ENCODE measurements around the gene ELOB. TPM values are rescaled to one million over a fixed set of nuclear protein-coding genes. Genes with fewer than 3 reads are reported as not detected.

The ELOB gene
- total and polyA plus RNA-seq, 2 of the 13 experiments (the other 11 are each of a cell fraction or from before 2014, with no cell fraction given) = 208 to 225 TPM

DNA sequence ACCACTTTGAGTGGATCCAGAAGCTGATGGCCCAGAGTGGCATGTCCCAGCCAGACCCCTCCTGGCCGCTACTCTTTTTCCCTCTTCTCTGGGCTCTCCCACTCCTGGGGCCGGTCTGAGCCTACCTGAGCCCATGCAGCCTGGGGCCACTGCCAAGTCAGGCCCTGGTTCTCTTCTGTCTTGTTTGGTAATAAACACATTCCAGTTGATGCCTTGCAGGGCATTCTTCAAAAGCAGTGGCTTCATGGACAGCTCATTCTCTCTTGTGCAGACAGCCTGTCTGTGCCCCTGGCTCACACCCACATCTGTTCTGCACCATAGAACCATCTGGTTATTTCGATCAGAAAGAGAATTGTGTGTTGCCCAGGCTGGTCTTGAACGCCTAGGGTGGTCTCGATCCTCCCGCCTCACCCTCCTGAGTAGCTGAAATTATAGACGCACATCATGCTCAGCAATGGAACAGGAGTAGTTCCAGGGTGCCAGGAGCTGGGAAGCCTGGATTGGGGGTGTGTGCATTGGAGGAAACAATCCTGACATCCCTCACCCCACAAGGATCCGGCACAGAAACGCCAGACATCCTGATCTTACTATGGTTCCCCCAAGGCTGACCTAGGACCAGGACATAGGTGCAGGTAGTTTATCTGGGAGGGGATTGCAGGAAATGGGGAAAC is 44.5 kb upstream of the ELOB start (continued):
- TF ChIP-seq, protein P1, sequence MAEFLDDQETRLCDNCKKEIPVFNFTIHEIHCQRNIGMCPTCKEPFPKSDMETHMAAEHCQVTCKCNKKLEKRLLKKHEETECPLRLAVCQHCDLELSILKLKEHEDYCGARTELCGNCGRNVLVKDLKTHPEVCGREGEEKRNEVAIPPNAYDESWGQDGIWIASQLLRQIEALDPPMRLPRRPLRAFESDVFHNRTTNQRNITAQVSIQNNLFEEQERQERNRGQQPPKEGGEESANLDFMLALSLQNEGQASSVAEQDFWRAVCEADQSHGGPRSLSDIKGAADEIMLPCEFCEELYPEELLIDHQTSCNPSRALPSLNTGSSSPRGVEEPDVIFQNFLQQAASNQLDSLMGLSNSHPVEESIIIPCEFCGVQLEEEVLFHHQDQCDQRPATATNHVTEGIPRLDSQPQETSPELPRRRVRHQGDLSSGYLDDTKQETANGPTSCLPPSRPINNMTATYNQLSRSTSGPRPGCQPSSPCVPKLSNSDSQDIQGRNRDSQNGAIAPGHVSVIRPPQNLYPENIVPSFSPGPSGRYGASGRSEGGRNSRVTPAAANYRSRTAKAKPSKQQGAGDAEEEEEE (CRISPR knock-in tag; IDR thresholded peaks at IDR 0.05; ENCODE audit: borderline replicate concordance) = no peak
- TF ChIP-seq MED13 (CRISPR knock-in tag; IDR thresholded peaks at IDR 0.05) (no peak), ZNF496 (CRISPR knock-in tag; IDR thresholded peaks at IDR 0.05; ENCODE audit: insufficient replicate concordance) (no peak)

DNA sequence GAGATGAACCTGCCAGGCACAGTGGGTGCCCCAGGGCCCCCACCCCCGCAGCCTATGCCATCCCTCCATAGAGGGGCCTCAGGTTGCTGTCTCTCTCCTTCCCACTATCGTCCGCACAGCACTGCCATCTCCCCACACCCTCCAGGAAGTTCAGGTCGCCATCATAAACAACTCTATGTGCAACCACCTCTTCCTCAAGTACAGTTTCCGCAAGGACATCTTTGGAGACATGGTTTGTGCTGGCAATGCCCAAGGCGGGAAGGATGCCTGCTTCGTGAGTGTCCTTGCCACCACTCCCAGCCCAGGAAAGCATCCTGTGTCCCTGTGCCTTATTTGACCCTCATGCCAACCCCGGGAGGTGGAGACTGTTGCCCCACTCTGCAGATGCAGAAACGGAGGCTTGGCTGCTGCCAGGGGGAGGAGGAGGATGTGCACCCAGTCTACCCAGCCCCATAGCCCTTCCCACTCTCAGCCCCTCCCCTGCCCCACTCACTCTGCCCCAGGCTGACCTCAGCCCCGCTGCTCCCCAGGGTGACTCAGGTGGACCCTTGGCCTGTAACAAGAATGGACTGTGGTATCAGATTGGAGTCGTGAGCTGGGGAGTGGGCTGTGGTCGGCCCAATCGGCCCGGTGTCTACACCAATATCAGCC is 43.9 kb upstream of the ELOB start:
- BruUV-seq (replicated peaks) = no TSS peak
- in situ Hi-C loops (cut with HindIII; ENCODE audit: extremely low pct_ligation_motif_present, low pct_unique_long_range_greater_than_20kb) (no loop called here), intact Hi-C loops (cut with micrococcal nuclease; ENCODE audit: unreplicated experiment) (no loop called here)
- FAIRE-seq (no peak), DNase-seq (ENCODE audit: low spot score) (no peak), ATAC-seq (no peak; the same call in 2 of the 3 replicates)
- POLR2A ChIA-PET = no interaction called here
- Histone ChIP-seq H2AFZ (ENCODE audit: low read length) (no peak overlapping the region), H3K4me2 (ENCODE audit: low read depth, low read length) (no peak overlapping the region), H3K27me3 (ENCODE audit: control insufficient read depth in 1 of 2, insufficient read depth in 2 of 2, low read length in 2 of 2) (peaks cover 6 to 70% of the 10 kb centered on the region in 2 experiments), H3K4me3 (replicated peaks in 1 of 3; ENCODE audit: insufficient read depth in 1 of 3, low read depth in 2 of 3, low read length in 3 of 3) (no peak overlapping the region), H3K79me2 (ENCODE audit: insufficient read depth, low read length) (no peaks in the 10 kb centered on the region), H3K9me3 (ENCODE audit: low read length) (no peaks in the 10 kb centered on the region), H3K9ac (ENCODE audit: insufficient read depth, low read depth, low read length) (no peak overlapping the region), H3K4me1 (ENCODE audit: insufficient read depth, low read length) (peaks cover 16% of the 10 kb centered on the region), H3K36me3 (replicated peaks in 1 of 2; ENCODE audit: control insufficient read depth in 1 of 2, insufficient read depth in 2 of 2, low read length in 2 of 2) (no peaks in the 10 kb centered on the region), H3K27ac (ENCODE audit: extremely low read length, insufficient read depth, low read length) (no peak overlapping the region), H4K20me1 (ENCODE audit: insufficient read depth, low read length) (no peaks in the 10 kb centered on the region)
- CTCF ChIA-PET (ENCODE audit: low intra/inter-chr PET ratio, low total read pairs) = no interaction called here
- 29% methylated on average over 8 of the region's 14 CpGs for WGBS (ENCODE audit: low lambda C conversion rate)
- TF ChIP-seq SIN3B (IDR thresholded peaks at IDR 0.05; ENCODE audit: low read length) (no peak), CEBPG (CRISPR knock-in tag; IDR thresholded peaks at IDR 0.05) (no peak), ZNF572 (CRISPR knock-in tag; IDR thresholded peaks at IDR 0.05) (no peak), ZFP37 (CRISPR knock-in tag; IDR thresholded peaks at IDR 0.05; ENCODE audit: borderline replicate concordance) (no peak), ATAD3A (CRISPR knock-in tag; IDR thresholded peaks at IDR 0.05) (no peak), BORCS8-MEF2B (CRISPR knock-in tag; IDR thresholded peaks at IDR 0.05) (no peak), ZNF274 (CRISPR knock-in tag; IDR thresholded peaks at IDR 0.05) (no peak), ZNF530 (CRISPR knock-in tag; IDR thresholded peaks at IDR 0.05; ENCODE audit: low read depth) (no peak), ZNF260 (CRISPR knock-in tag; IDR thresholded peaks at IDR 0.05; ENCODE audit: borderline replicate concordance, low read depth) (no peak), TP53 (CRISPR knock-in tag; conservative IDR thresholded peaks at IDR 0.05) (no peak), MATR3 (CRISPR knock-in tag; IDR thresholded peaks at IDR 0.05) (no peak), ZNF333 (CRISPR knock-in tag; IDR thresholded peaks at IDR 0.05; ENCODE audit: borderline replicate concordance) (no peak), TMF1 (CRISPR knock-in tag; IDR thresholded peaks at IDR 0.05; ENCODE audit: low read depth) (no peak), ZNF839 (CRISPR knock-in tag; IDR thresholded peaks at IDR 0.05; ENCODE audit: borderline replicate concordance) (no peak), AGO1 (IDR thresholded peaks at IDR 0.05; ENCODE audit: low read depth, low read length, poor library complexity, severe bottlenecking) (no peak), ELF1 (CRISPR knock-in tag; IDR thresholded peaks at IDR 0.05) (no peak)
- TF ChIP-seq, protein P2, sequence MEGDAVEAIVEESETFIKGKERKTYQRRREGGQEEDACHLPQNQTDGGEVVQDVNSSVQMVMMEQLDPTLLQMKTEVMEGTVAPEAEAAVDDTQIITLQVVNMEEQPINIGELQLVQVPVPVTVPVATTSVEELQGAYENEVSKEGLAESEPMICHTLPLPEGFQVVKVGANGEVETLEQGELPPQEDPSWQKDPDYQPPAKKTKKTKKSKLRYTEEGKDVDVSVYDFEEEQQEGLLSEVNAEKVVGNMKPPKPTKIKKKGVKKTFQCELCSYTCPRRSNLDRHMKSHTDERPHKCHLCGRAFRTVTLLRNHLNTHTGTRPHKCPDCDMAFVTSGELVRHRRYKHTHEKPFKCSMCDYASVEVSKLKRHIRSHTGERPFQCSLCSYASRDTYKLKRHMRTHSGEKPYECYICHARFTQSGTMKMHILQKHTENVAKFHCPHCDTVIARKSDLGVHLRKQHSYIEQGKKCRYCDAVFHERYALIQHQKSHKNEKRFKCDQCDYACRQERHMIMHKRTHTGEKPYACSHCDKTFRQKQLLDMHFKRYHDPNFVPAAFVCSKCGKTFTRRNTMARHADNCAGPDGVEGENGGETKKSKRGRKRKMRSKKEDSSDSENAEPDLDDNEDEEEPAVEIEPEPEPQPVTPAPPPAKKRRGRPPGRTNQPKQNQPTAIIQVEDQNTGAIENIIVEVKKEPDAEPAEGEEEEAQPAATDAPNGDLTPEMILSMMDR (CRISPR knock-in tag; IDR thresholded peaks at IDR 0.05) = no peak

All from HepG2 (cell line).